HEK293 (cell line): Measurements from ENCODE around the gene PDGFD.

Source experiments
- CTCF ChIP-seq: fragments of 450-650 bp; formaldehyde crosslinking; IDR thresholded peaks from 2 replicates; pipeline ENCODE4 v1.5.1; 2016; ENCODE audit warnings: missing biosample characterization, missing genetic modification characterization
- TRIM28 ChIP-seq: IDR thresholded peaks from 2 replicates; pipeline ENCODE4 v1.6.1; 2011; ENCODE audit warnings: low read length, control low read depth, borderline replicate concordance
- ZNF112 ChIP-seq: fragments of 450-650 bp; formaldehyde crosslinking; IDR thresholded peaks from 2 replicates; pipeline ENCODE4 v1.5.0; 2017; ENCODE audit warnings: missing biosample characterization, missing genetic modification characterization
- ZNF121 ChIP-seq: fragments of 450-650 bp; formaldehyde crosslinking; IDR thresholded peaks from 2 replicates; pipeline ENCODE4 v1.5.1; 2016; ENCODE audit warnings: missing biosample characterization, missing genetic modification characterization
- ZNF362 ChIP-seq: fragments of 450-650 bp; formaldehyde crosslinking; IDR thresholded peaks from 2 replicates; pipeline ENCODE4 v1.5.1; 2016; ENCODE audit warnings: missing biosample characterization, missing genetic modification characterization
- ZNF549 ChIP-seq: fragments of 450-650 bp; IDR thresholded peaks from 2 replicates; pipeline ENCODE4 v1.5.1; 2018; ENCODE audit warnings: missing biosample characterization, missing genetic modification characterization, mild to moderate bottlenecking, inconsistent platforms, moderate library complexity

- TF ChIP-seq TRIM28: no peak
- TF ChIP-seq ZNF362 (tag by site-specific recombination): no peak
- no peak for TF ChIP-seq ZNF112 (tag by site-specific recombination)
- no peak for TF ChIP-seq CTCF (tag by site-specific recombination)
- TF ChIP-seq ZNF121 (tag by site-specific recombination): no peak
- TF ChIP-seq ZNF549 (tag by site-specific recombination): no peak
Measured at GRCh38 chr11:104154296-104154695, 9.7 kb downstream of the PDGFD start.
